ENCODE data around the gene PITPNM2.

The PITPNM2 gene

GRCh38 chr12:123150744-123151456 lies at the start of gene PITPNM2:
PITPNM2 (minus strand) TSS chr12:123151090; CDS start chr12:123034590, 116,500 bp downstream.
- peaks cover 0 to 3% of the 10 kb centered on the region in 2 donors for H3K36me3 ChIP-seq (ENCODE audit: control insufficient read depth in 1 of 2, insufficient read depth in 2 of 2, low read length in 2 of 2)
- H3K9me3 ChIP-seq (ENCODE audit: control insufficient read depth in 1 of 2, low read length in 2 of 2) = no peaks in the 10 kb centered on the region
- H3K27me3 ChIP-seq (ENCODE audit: low read depth, low read length) = no peaks in the 10 kb centered on the region
- H3K4me3 ChIP-seq (ENCODE audit: low read depth in 1 of 2, low read length in 2 of 2) = peak within 1 kb of the TSS; percentile 60 to 77
- H3K27ac ChIP-seq (ENCODE audit: low read length) = peak within 1 kb of the TSS; percentile 49
- no peaks in the 10 kb centered on the region for H3K4me1 ChIP-seq (ENCODE audit: control insufficient read depth in 1 of 2, insufficient read depth in 2 of 2, low read length in 2 of 2)

- no peak overlapping the region for H3K27ac ChIP-seq (ENCODE audit: low read length)
- peaks cover 0 to 13% of the 10 kb centered on the region in 2 donors for H3K36me3 ChIP-seq (ENCODE audit: control insufficient read depth in 1 of 2, insufficient read depth in 2 of 2, low read length in 2 of 2)
- no peaks in the 10 kb centered on the region for H3K9me3 ChIP-seq (ENCODE audit: control insufficient read depth in 1 of 2, low read length in 2 of 2)
- H3K4me3 ChIP-seq (ENCODE audit: low read depth in 1 of 2, low read length in 2 of 2) = no peak overlapping the region
- no peaks in the 10 kb centered on the region for H3K4me1 ChIP-seq (ENCODE audit: control insufficient read depth in 1 of 2, insufficient read depth in 2 of 2, low read length in 2 of 2)
- H3K27me3 ChIP-seq (ENCODE audit: low read depth, low read length) = no peaks in the 10 kb centered on the region
Measured at GRCh38 chr12:123200414-123200813, 49.5 kb upstream of the PITPNM2 start.

- Histone ChIP-seq H3K36me3 (ENCODE audit: control insufficient read depth in 1 of 2, insufficient read depth in 2 of 2, low read length in 2 of 2) (peaks cover 0 to 13% of the 10 kb centered on the region in 2 donors), H3K27me3 (ENCODE audit: low read depth, low read length) (no peaks in the 10 kb centered on the region), H3K9me3 (ENCODE audit: control insufficient read depth in 1 of 2, low read length in 2 of 2) (no peaks in the 10 kb centered on the region), H3K4me1 (ENCODE audit: control insufficient read depth in 1 of 2, insufficient read depth in 2 of 2, low read length in 2 of 2) (no peaks in the 10 kb centered on the region), H3K27ac (ENCODE audit: low read length) (no peak overlapping the region), H3K4me3 (ENCODE audit: low read depth in 1 of 2, low read length in 2 of 2) (no peak overlapping the region)
Measured at GRCh38 chr12:123199936-123200335, 49.0 kb upstream of the PITPNM2 start.

- no peaks in the 10 kb centered on the region for H3K27me3 ChIP-seq (ENCODE audit: low read depth, low read length)
- peaks cover 11 to 38% of the 10 kb centered on the region in 2 donors for H3K36me3 ChIP-seq (ENCODE audit: control insufficient read depth in 1 of 2, insufficient read depth in 2 of 2, low read length in 2 of 2)
Measured at GRCh38 chr12:123187637-123188036, 36.7 kb upstream of the PITPNM2 start.

GRCh38 chr12:123180171-123180570 lies 29.3 kb upstream of the PITPNM2 start:
- H3K36me3 ChIP-seq (ENCODE audit: control insufficient read depth in 1 of 2, insufficient read depth in 2 of 2, low read length in 2 of 2) = peaks cover 10 to 23% of the 10 kb centered on the region in 2 donors
- H3K27me3 ChIP-seq (ENCODE audit: low read depth, low read length) = no peaks in the 10 kb centered on the region
- H3K27ac ChIP-seq (ENCODE audit: low read length) = no peak overlapping the region
- no peaks in the 10 kb centered on the region for H3K4me1 ChIP-seq (ENCODE audit: control insufficient read depth in 1 of 2, insufficient read depth in 2 of 2, low read length in 2 of 2)
- no peak overlapping the region for H3K4me3 ChIP-seq (ENCODE audit: low read depth in 1 of 2, low read length in 2 of 2)
- no peaks in the 10 kb centered on the region for H3K9me3 ChIP-seq (ENCODE audit: control insufficient read depth in 1 of 2, low read length in 2 of 2)

More at GRCh38 chr12:123187637-123188036, 36.7 kb upstream of the PITPNM2 start:
- no peak overlapping the region for H3K4me3 ChIP-seq (ENCODE audit: low read depth in 1 of 2, low read length in 2 of 2)
- H3K4me1 ChIP-seq (ENCODE audit: control insufficient read depth in 1 of 2, insufficient read depth in 2 of 2, low read length in 2 of 2) = no peaks in the 10 kb centered on the region
- H3K9me3 ChIP-seq (ENCODE audit: control insufficient read depth in 1 of 2, low read length in 2 of 2) = no peaks in the 10 kb centered on the region
- H3K27ac ChIP-seq (ENCODE audit: low read length) = no peak overlapping the region

GRCh38 chr12:123171967-123172366 lies 21.1 kb upstream of the PITPNM2 start:
- Histone ChIP-seq H3K9me3 (ENCODE audit: control insufficient read depth in 1 of 2, low read length in 2 of 2) (no peaks in the 10 kb centered on the region), H3K36me3 (ENCODE audit: control insufficient read depth in 1 of 2, insufficient read depth in 2 of 2, low read length in 2 of 2) (peaks cover 0 to 6% of the 10 kb centered on the region in 2 donors), H3K27ac (ENCODE audit: low read length) (no peak overlapping the region), H3K27me3 (ENCODE audit: low read depth, low read length) (no peaks in the 10 kb centered on the region), H3K4me3 (ENCODE audit: low read depth in 1 of 2, low read length in 2 of 2) (no peak overlapping the region), H3K4me1 (ENCODE audit: control insufficient read depth in 1 of 2, insufficient read depth in 2 of 2, low read length in 2 of 2) (no peaks in the 10 kb centered on the region)

GRCh38 chr12:123167329-123167728 lies 16.4 kb upstream of the PITPNM2 start:
- H3K36me3 ChIP-seq (ENCODE audit: control insufficient read depth in 1 of 2, insufficient read depth in 2 of 2, low read length in 2 of 2) = peaks cover 18 to 26% of the 10 kb centered on the region in 2 donors
- no peaks in the 10 kb centered on the region for H3K4me1 ChIP-seq (ENCODE audit: control insufficient read depth in 1 of 2, insufficient read depth in 2 of 2, low read length in 2 of 2)
- no peaks in the 10 kb centered on the region for H3K9me3 ChIP-seq (ENCODE audit: control insufficient read depth in 1 of 2, low read length in 2 of 2)
- no peaks in the 10 kb centered on the region for H3K27me3 ChIP-seq (ENCODE audit: low read depth, low read length)
- no peak overlapping the region for H3K27ac ChIP-seq (ENCODE audit: low read length)
- H3K4me3 ChIP-seq (ENCODE audit: low read depth in 1 of 2, low read length in 2 of 2) = no peak overlapping the region

GRCh38 chr12:123165537-123165936 lies 14.6 kb upstream of the PITPNM2 start:
- H3K36me3 ChIP-seq (ENCODE audit: control insufficient read depth in 1 of 2, insufficient read depth in 2 of 2, low read length in 2 of 2) = peaks cover 20 to 31% of the 10 kb centered on the region in 2 donors
- H3K27ac ChIP-seq (ENCODE audit: low read length) = no peak overlapping the region
- no peak overlapping the region for H3K4me3 ChIP-seq (ENCODE audit: low read depth in 1 of 2, low read length in 2 of 2)
- no peaks in the 10 kb centered on the region for H3K4me1 ChIP-seq (ENCODE audit: control insufficient read depth in 1 of 2, insufficient read depth in 2 of 2, low read length in 2 of 2)
- H3K27me3 ChIP-seq (ENCODE audit: low read depth, low read length) = no peaks in the 10 kb centered on the region
- no peaks in the 10 kb centered on the region for H3K9me3 ChIP-seq (ENCODE audit: control insufficient read depth in 1 of 2, low read length in 2 of 2)

- no peak overlapping the region for H3K27ac ChIP-seq (ENCODE audit: low read length)
- H3K4me1 ChIP-seq (ENCODE audit: control insufficient read depth in 1 of 2, insufficient read depth in 2 of 2, low read length in 2 of 2) = no peaks in the 10 kb centered on the region
- peaks cover 22 to 31% of the 10 kb centered on the region in 2 donors for H3K36me3 ChIP-seq (ENCODE audit: control insufficient read depth in 1 of 2, insufficient read depth in 2 of 2, low read length in 2 of 2)
- no peaks in the 10 kb centered on the region for H3K9me3 ChIP-seq (ENCODE audit: control insufficient read depth in 1 of 2, low read length in 2 of 2)
- no peaks in the 10 kb centered on the region for H3K27me3 ChIP-seq (ENCODE audit: low read depth, low read length)
- no peak overlapping the region for H3K4me3 ChIP-seq (ENCODE audit: low read depth in 1 of 2, low read length in 2 of 2)
Measured at GRCh38 chr12:123164710-123165261, 13.9 kb upstream of the PITPNM2 start.

- no peak overlapping the region for H3K4me3 ChIP-seq (ENCODE audit: low read depth in 1 of 2, low read length in 2 of 2)
- no peaks in the 10 kb centered on the region for H3K9me3 ChIP-seq (ENCODE audit: control insufficient read depth in 1 of 2, low read length in 2 of 2)
- H3K27me3 ChIP-seq (ENCODE audit: low read depth, low read length) = no peaks in the 10 kb centered on the region
- H3K36me3 ChIP-seq (ENCODE audit: control insufficient read depth in 1 of 2, insufficient read depth in 2 of 2, low read length in 2 of 2) = peaks cover 22 to 31% of the 10 kb centered on the region in 2 donors
- H3K4me1 ChIP-seq (ENCODE audit: control insufficient read depth in 1 of 2, insufficient read depth in 2 of 2, low read length in 2 of 2) = no peaks in the 10 kb centered on the region
- H3K27ac ChIP-seq (ENCODE audit: low read length) = no peak overlapping the region
Measured at GRCh38 chr12:123164222-123164621, 13.3 kb upstream of the PITPNM2 start.

- H3K4me3 ChIP-seq (ENCODE audit: low read depth in 1 of 2, low read length in 2 of 2) = no peak overlapping the region
- no peaks in the 10 kb centered on the region for H3K27me3 ChIP-seq (ENCODE audit: low read depth, low read length)
- H3K27ac ChIP-seq (ENCODE audit: low read length) = no peak overlapping the region
- no peaks in the 10 kb centered on the region for H3K4me1 ChIP-seq (ENCODE audit: control insufficient read depth in 1 of 2, insufficient read depth in 2 of 2, low read length in 2 of 2)
- no peaks in the 10 kb centered on the region for H3K9me3 ChIP-seq (ENCODE audit: control insufficient read depth in 1 of 2, low read length in 2 of 2)
- peaks cover 22 to 31% of the 10 kb centered on the region in 2 donors for H3K36me3 ChIP-seq (ENCODE audit: control insufficient read depth in 1 of 2, insufficient read depth in 2 of 2, low read length in 2 of 2)
Measured at GRCh38 chr12:123163227-123163626, 12.3 kb upstream of the PITPNM2 start.
